ENCODE measurements around the gene NFE2L2.
A peak's percentile ranks its signal among the peaks of the same experiment; 100 is the strongest.
"Not testable (repeated sequence)": the region's sequence is repeated elsewhere in the genome, so short reads cannot be mapped to it uniquely, and the experiment has no call there.

The NFE2L2 gene

GRCh38 chr2:177279847-177280246, 15.3 kb upstream of the NFE2L2 start:
- DNase-seq = no peak

DNA sequence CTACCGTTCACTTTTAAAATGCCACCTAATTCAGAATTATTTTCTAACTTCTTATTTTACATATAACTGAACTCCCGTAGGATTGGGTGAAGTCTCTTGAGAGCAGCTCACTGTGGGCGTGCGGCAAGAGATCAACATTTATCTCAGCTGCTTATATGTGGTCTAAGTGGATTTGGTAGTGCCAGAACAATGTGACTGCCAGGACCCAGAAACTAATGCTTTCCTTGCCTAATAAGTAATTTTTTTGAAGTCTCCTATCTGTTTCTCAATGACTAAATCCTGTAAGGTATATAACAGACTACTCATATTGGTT, 11.2 kb upstream of the NFE2L2 start:
- no peak for DNase-seq

- peak; percentile 60 for DNase-seq
Observed at GRCh38 chr2:177275040-177275742, 10.7 kb upstream of the NFE2L2 start.

- DNase-seq = no peak
Observed at GRCh38 chr2:177273408-177273807, 8.9 kb upstream of the NFE2L2 start.

DNA sequence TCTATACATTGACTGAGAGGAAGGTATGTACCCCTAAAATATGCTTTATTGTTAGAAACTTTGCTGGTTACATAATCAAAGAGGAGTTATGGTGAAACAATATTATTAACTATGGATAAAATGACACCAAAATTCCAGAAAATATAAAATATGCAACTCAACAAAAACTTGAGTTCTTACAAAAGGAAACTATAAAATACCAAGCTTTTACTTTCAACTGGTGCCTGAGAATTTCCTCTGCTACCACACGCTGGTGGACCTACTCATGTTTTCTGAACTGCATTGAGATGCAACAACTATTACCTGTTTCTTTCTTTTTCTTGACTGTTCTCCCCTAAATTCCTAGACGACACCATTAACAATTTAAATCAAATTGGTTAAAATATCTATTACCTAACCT, 8.2 kb upstream of the NFE2L2 start:
- no peak for DNase-seq

GRCh38 chr2:177271981-177272666, 7.6 kb upstream of the NFE2L2 start:
- DNase-seq = no peak

GRCh38 chr2:177270531-177270930, 6.0 kb upstream of the NFE2L2 start:
- DNase-seq = no peak

- no peak for DNase-seq
Observed at GRCh38 chr2:177268901-177269300, 4.4 kb upstream of the NFE2L2 start.

DNA sequence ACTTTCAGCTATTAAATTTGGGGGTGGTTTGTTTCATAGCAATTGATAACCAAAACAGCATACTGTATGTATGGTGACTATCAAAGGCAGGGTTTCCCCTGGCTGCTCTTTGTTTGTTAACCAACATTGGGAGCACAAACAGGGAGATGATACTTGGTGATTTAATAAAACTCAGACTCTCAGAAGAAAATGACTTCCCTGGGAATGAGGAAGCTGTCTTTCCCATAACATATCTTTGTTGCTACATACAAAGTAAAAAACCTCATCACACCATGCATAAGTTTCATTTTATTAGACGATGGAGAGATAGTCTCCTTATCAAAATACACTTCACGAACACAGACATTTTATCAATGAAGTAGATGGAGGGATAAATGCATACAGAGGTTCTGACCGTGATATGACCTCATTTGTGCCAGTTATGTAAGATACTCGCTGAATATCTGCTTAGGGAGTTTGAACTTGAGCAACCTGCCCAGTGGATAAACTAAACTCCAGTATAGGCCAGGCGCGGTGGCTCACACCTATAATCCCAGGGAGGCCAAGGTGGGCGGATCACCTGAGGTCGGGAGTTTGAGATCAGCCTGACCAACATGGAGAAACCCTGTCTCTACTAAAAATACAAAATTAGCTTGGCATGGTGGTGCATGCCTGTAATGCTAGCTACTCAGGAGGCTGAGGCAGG, 3.8 kb upstream of the NFE2L2 start:
- no peak for DNase-seq

DNA sequence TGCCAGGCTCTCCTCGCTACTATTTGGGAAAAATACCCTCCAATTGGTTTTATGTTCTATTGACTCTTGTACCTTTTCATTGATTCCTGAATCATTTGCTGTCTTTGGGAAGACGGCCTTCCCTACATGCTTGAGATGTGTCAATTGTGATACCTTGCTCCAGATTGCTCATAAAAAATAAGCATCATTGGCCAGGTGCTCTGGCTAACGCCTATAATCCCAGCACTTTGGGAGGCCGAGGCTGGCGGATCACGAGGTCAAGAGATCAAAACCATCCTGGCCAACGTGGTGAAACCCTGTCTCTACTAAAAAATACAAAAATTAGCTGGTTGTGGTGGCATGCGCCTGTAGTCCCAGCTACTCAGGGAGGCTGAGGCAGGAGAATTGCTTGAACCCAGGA, 2.4 kb upstream of the NFE2L2 start:
- not testable (repeated sequence) for DNase-seq

- DNase-seq = peak; percentile 92
Observed at GRCh38 chr2:177265824-177266817, 1.6 kb upstream of the NFE2L2 start.

DNA sequence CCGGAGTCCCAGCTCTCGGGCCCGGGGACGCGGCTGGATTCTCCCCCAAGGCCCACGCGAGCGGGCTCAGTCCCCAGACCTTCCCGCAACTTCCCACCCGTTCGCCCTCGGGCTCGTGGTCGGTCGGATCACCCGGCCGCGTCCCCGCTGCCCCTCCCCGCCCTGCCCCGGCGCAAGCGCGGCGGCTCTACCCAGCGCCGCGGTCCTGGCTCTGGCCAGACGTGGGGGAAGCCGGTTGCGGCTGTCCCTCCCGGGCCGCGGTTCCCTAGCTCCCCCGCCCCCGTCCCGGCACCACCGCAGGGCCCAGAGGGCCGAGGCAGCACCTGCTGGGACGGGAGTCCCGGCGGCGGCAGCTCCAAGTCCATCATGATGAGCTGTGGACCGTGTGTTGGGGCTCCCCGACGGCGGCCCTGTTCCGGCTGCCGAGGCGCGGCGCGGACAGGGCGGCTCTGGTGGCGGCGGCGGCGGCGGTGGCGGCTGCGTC, 276 bp downstream of the NFE2L2 start:
- DNase-seq = no peak

DNA sequence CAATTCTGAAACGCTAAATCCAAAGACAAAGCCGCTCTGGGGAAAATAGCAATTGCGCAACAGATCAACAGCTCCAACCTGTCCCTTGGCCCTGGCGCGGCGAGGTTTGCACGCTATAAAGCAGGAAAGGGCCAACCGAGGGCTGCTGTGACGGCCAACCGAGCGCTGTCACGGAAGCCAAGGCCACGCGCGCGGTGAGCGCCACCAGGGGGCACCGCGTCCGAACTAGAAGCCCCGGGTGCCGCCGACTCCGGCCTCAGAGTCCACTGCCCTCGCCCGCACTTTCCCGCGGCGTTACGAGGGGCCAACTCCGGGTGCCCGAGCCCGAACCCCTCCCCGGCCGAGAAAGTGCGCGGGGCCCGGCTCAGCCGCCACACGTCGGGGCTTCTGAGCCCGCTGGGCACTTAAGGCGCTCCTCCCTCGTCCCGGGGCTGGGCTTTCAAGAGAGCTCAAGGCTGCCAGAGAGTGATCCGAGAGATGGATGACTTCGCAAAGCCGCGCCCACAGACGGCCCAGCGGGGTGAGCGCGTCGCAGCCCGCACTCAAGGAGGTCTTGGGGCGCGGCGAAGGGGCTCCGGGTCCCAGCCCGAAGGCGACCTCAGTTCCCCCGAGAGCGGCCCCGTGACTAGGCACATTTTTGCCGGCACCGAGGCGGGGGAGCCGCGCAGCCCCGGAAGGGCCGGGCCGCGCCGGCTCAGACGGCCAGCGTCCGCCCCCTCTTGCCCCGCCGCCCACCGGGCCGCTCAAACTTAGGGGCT, 897 bp downstream of the NFE2L2 start:
- DNase-seq = peak; percentile 83

DNA sequence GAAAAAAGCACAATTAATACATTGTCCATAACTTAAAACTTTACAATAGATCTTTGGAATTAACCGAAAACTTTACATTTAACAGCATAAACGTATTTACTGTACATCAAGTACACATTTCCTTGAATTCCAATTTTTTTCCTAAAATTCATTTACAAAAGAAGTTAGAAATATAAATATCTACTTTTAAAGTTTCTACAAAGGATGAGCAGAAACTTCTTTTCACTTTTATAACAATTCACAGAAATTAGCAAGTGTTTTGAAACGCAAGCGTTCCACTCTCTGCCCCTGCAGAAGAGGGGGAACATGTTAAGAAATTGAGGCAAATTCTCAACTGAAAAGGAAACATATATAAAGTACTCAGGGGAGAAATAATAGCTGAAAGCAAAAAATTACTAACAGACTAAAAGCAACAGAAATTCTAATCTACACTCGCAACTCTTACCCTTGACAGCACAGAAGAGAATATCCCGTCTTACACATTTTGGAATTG, 1.5 kb downstream of the NFE2L2 start:
- no peak for DNase-seq

GRCh38 chr2:177262092-177262491, 2.4 kb downstream of the NFE2L2 start:
- DNase-seq = no peak

DNA sequence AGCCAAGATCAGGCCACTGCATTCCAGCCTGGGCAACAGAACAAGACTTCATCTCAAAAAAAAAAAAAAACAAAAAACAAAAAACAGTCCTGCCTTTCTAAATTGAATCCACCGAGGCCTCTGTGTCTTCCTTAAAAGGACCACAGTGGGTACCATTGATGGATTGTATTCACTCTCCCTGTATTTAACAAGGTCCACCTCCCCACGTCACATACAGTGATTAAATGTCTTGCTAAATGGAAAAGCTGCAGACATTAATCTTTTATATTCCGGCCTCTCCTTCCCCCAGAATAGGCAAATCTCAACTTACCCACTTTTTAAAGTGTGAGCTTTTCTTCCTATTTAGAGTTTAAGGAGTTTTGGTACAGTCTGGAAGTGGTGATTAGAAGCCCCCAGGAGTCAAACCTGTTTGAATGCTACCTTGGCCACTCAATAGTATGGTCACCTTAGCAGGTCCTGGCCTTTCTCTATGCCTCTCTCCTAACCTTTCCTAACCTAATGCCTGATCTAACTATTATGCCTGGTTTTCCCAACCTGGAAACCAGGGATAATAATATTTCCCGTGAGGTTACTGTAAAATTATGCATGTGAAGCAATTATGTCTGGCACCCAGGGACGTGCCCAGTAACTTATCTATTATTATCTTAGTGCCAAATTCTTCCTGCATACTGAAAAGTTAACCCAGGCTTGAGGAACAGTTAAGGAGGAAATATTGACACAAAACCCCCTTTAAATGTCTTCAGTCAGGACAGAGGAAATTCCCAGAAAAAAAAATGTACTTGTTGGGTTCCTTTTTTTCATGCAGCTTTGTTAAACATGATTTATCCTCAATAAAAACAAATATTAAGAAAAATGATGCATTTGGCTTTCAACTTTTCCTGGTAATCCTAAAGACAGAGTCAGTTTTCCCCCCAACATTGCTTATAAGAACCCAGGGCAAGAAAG, 3.1 kb downstream of the NFE2L2 start:
- no peak for DNase-seq

- DNase-seq = no peak
Observed at GRCh38 chr2:177260379-177260778, 4.1 kb downstream of the NFE2L2 start.

GRCh38 chr2:177258059-177258458, 6.5 kb downstream of the NFE2L2 start:
- DNase-seq = no peak

GRCh38 chr2:177257471-177257870, 7.1 kb downstream of the NFE2L2 start:
- no peak for DNase-seq

GRCh38 chr2:177256695-177257094, 7.8 kb downstream of the NFE2L2 start:
- no peak for DNase-seq

- DNase-seq = no peak
Observed at GRCh38 chr2:177256026-177256425, 8.5 kb downstream of the NFE2L2 start.
